GM19467 (cell line): ENCODE measurements around the gene DNAH1.

Experiments used
- ATAC-seq: cut with Tn5 transposase; IDR thresholded peaks from one replicate; pipeline ENCODE4 v1.9.1; 2021; ENCODE audit warnings: mild to moderate bottlenecking, moderate library complexity; ENCODE audit not compliant: unreplicated experiment

DNAH1 gene

DNA sequence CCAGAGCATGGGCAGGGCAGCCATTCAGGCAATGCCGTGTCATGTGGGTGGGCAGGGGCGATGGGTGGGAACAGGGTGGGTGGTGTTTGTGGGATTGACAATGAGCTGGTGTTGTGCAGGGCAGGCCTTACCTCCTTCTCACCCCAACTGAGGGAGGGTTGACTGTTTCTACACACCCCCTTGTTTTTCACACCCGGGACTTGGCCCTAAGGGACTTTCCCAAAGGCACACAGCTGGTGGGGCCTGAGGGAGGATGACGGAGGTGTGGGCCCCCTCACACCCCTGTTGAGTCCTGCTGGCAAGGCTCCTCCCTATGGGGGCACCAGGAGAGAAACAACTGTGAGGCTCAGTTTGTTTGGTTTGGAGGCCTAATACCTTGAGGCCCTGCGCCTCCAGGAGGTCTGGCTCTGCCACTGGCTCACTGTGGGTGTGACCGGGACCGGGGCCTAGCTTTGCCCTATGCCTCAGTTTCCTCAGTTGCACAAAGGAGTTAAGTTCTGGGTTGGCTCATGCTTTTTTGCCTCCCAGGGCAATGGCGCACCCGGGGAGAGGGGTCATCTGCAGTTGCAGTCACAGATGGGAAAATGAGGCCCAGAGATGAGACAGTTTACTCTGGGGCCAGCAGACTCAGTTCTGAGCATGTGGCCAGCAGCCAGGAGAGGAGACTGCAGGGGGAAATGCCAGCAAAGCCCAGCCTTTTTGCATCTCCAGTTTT is 5.1 kb upstream of the DNAH1 start:
- ATAC-seq, result no peak

DNA sequence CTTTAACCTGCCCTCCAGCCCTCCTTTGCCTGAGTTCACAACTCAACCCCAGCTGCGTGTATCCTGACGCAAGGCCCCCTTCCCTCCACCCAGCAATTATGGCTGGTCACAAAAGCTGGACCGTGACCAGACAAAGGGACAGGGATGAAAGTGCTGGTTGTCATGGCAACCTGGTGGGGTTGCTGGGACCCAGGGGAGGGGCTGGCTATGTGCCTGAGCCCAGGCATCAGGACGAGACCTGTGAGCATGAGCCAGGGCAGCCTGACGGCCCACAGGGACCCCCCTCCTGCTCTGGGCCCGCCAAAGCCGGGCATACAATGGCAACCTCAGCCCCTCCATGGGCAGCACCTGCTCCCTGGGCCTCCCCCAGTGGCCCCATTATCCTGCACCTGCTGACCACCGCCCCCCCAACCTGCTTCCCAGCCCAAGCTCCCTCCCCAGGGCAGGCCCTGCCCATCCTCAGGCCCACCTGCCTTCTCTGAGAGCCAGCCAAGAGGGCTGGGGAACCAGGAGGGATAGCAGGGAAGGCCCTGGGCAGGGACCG is 4.5 kb upstream of the DNAH1 start:
- no peak for ATAC-seq

DNA sequence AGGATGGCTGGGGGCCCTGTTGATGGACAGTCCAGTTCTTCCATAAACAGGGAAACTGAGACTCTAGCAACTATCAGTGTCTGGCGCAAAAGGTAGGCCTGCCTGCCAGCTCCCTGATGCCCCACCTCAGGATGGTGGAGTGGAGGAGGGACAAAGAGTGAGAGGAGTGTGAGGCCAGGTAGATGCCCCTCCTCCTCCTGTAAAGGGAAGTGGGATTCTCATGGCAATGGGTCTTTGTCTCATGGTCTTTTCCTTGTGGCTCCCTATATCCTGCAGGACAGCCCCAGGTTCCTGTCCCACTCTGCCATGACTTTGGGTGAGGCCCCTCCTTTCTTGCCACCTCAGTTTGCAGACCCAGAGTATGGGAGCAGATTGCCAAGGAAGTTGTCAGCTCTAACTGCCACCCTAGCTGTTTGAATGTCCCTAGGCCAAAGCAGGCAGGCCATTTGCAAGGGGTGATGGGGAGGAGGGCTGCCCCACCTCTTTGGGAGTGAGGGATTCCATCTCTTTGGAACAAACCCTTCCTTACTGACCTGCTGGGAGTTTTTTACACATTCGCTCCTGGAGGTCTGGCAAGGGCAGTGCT is 2.8 kb upstream of the DNAH1 start:
- no peak for ATAC-seq

- ATAC-seq, result peak; percentile 76
Measured at GRCh38 chr3:52313774-52314188, 2.3 kb upstream of the DNAH1 start.

- ATAC-seq, result no peak
Measured at GRCh38 chr3:52314489-52314888, 1.6 kb upstream of the DNAH1 start.

DNA sequence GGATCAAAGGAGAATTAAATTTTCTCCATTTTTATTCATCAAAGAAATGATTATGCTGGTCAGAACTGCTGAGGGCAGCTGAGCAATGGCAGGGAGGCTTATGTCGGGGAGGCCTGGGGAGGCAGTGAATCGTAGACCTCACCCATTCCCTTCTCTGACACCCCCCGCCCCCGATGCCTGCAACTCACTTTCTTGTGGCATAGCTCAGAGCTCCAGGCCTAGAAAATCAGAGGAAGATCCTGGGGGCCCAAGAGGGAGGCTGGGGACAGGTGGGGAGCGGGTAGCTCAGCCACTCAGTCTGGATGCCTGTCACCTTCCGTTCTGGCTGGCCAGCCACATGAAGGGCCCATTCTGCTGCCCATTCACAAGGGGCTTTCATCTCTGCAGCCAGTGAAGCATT is 1.1 kb upstream of the DNAH1 start:
- ATAC-seq, result no peak

- ATAC-seq, result no peak
Measured at GRCh38 chr3:52317208-52318000, 1.3 kb downstream of the DNAH1 start.

GRCh38 chr3:52318186-52318816 is 2.2 kb downstream of the DNAH1 start:
- no peak for ATAC-seq

GRCh38 chr3:52319921-52320595 is 3.9 kb downstream of the DNAH1 start:
- no peak for ATAC-seq

DNA sequence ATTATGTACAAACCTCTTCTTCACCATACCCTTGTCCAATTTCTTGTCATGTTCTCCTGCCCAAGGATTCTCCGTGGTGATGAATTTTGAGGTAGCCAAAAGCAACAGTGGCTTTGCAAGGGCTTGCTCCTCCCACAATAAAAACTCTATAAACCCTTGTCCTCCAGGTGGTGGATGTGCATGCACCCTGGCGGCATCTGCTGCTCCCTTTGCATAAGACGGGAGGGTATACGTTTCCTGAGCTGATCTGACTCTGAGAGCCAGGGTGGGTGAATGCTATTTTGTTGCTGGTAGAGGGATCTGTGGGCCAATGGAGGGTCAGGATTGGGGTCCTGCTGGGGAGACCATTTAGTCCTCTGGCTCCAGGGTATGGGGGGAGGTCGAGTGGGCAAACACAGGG is 5.4 kb downstream of the DNAH1 start:
- no peak for ATAC-seq

GRCh38 chr3:52322466-52322865 is 6.3 kb downstream of the DNAH1 start:
- ATAC-seq, result no peak

DNA sequence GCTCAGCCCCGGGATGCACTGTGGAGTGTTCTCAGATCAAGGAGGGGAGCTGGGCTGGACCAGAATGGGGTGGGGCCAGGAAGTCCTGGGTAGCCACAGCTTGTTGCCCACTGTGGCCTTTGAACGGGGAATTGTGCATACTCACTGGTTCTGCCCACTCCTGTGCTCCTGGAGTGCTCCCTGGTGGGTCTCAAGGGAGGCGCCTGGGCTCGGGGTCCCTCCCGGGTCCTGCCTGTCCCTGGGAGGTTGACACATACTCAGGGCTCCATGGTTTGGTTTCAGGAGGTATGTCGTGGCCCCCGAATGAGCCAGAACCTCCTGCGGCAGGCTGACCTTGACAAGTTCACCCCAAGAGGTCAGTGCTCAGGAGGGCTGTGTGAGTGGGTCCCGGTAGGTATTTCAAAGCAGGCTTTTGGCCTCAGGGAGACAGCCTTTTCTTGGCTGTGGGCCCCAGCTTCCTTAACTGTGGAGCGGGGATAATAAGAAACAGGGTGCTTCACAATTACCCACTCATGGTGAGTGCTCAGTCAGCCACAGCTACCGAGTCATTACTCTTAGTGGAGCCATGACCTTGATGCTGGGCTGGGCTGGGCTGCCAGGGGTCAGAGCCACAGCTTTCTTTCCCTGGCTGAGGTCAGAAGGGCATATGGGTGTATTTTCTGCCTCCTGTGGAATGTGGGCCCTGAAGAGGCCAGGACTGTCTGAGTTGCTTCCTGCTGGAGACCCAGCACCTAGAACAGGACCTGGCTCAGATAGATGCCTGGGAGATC is 7.6 kb downstream of the DNAH1 start:
- ATAC-seq, result no peak

GRCh38 chr3:52324676-52325075 is 8.6 kb downstream of the DNAH1 start:
- ATAC-seq, result no peak

- no peak for ATAC-seq
Measured at GRCh38 chr3:52325686-52326085, 9.6 kb downstream of the DNAH1 start.

GRCh38 chr3:52326976-52327375 is 10.9 kb downstream of the DNAH1 start:
- no peak for ATAC-seq

DNA sequence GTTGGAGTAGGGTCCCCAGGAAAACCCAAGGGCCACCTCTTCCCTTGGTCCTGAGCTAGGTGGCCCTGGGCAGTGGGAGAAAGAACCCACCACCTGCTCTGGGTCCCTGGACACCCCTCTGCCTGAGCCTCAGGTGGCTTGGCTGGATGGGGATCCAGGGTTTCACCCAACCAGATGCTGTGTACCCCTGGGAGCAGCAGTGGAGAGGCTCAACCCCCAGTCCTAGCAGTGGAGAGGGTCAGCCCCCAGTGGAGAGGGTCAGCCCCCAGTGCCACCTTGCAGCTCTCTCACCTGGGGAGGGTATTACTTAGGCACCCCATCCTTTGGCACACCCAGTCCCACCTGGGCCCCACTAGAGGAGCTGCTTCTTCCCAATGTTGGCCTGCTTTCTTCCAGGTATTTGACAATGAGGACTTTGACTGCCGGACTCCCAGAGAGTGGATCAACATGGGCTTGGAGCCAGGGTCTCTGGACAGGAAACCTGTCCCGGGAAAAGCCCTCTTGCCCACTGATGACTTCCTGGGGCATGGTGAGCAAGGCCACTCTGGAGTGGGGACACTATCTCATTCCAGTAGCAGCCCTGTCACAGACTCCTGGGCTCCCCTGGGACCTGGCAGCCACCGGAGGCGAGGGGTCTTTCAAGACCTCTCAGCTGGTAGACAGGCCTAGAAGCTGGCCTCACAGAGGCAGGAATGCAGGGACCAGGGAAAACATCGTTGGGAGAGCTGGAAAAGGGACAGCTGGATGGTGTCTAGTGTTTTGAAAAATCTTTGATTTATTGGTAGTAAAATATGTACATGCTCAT is 11.6 kb downstream of the DNAH1 start:
- ATAC-seq, result no peak

DNA sequence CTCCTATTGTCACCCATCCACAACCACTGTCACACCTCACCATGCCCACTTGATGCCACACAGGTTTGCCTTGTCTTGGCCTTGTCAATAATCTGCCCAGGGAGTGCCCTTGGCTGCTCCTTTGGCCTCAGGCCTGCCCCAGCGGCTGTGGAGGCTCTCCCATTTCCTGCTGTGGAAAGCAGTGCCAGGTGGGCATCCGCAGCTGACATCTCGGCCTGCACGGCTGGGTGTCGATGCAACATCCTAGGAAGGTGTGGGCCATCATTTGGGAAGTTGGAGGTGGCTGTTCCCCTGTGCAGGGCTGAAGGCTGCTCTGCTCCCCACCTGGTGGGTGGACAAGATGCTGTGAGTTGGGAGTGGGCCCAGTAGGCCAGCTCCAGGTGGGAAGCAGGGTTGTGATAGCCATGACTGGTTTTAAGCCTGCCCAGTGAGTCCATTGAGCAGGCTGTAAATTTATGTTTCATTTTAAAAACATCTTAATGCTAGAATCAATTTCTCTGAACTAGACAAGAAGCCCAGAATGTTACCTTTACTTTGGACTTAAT is 12.5 kb downstream of the DNAH1 start:
- ATAC-seq, result no peak

GRCh38 chr3:52330194-52330805 is 14.2 kb downstream of the DNAH1 start:
- ATAC-seq, result no peak
